Measurements from ENCODE around the gene RIC3.

Gene RIC3

DNA sequence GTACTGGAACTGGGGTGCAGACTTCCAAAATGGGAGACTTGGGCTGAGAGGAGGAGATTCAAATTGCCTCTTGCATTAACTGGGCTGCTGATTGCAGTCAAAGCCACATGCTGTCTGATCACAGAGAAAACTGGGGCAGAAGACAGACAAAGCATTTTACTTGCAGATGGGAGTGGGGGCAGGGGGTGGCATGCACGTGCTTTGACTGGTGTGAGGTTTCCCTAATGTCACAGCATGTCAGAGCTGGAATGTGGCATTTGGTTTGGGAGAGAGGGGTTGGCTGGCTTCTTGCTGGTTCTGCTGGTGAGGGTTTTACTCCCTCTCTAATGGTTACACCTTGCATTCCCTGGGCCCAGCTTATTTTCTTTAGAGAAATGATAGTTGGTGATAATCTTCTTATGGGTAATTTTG, 84.9 kb downstream of the RIC3 start:
- no peak for DNase-seq
- H3K36me3 ChIP-seq (replicated peaks), result no peaks in the 10 kb centered on the region
- no peak overlapping the region for H3K4me3 ChIP-seq (ENCODE audit: low read depth, low read length)
- H3K27me3 ChIP-seq (replicated peaks), result no peaks in the 10 kb centered on the region
- in situ Hi-C loops (cut with HindIII; ENCODE audit: low pct_ligation_motif_present, low sequenced_read_pairs), result no loop called here
- TF ChIP-seq, protein P1, sequence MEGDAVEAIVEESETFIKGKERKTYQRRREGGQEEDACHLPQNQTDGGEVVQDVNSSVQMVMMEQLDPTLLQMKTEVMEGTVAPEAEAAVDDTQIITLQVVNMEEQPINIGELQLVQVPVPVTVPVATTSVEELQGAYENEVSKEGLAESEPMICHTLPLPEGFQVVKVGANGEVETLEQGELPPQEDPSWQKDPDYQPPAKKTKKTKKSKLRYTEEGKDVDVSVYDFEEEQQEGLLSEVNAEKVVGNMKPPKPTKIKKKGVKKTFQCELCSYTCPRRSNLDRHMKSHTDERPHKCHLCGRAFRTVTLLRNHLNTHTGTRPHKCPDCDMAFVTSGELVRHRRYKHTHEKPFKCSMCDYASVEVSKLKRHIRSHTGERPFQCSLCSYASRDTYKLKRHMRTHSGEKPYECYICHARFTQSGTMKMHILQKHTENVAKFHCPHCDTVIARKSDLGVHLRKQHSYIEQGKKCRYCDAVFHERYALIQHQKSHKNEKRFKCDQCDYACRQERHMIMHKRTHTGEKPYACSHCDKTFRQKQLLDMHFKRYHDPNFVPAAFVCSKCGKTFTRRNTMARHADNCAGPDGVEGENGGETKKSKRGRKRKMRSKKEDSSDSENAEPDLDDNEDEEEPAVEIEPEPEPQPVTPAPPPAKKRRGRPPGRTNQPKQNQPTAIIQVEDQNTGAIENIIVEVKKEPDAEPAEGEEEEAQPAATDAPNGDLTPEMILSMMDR (IDR thresholded peaks at IDR 0.05; ENCODE audit: low read depth, low read length, missing control alignments), result no peak
- H3K27ac ChIP-seq, result no peak overlapping the region

DNA sequence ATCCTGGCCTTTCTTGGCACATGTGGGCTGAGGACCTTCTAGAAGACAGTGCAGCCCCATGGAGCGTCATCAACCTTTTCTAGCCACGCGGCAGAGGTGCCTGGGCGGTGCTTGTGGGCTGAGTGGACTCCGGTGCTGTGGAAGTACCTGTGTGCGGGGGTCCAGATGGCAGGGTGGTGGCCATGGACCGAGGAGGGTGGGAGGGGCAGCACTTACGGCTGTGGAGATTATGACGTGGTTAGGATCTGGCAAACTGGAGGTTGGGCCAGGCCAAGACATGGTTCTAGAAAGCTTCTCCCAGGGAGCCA, 85.8 kb downstream of the RIC3 start:
- no peaks in the 10 kb centered on the region for H3K27me3 ChIP-seq (replicated peaks)
- no peak overlapping the region for H3K27ac ChIP-seq
- TF ChIP-seq, protein P1 (IDR thresholded peaks at IDR 0.05; ENCODE audit: low read depth, low read length, missing control alignments), result no peak
- H3K4me3 ChIP-seq (ENCODE audit: low read depth, low read length), result no peak overlapping the region
- DNase-seq, result no peak
- in situ Hi-C loops (cut with HindIII; ENCODE audit: low pct_ligation_motif_present, low sequenced_read_pairs), result no loop called here
- no peaks in the 10 kb centered on the region for H3K36me3 ChIP-seq (replicated peaks)

GRCh38 chr11:8082391-8083087, 86.3 kb downstream of the RIC3 start:
- H3K27ac ChIP-seq, result no peak overlapping the region
- H3K27me3 ChIP-seq (replicated peaks), result no peaks in the 10 kb centered on the region
- H3K36me3 ChIP-seq (replicated peaks), result no peaks in the 10 kb centered on the region
- in situ Hi-C loops (cut with HindIII; ENCODE audit: low pct_ligation_motif_present, low sequenced_read_pairs), result no loop called here
- no peak overlapping the region for H3K4me3 ChIP-seq (ENCODE audit: low read depth, low read length)
- no peak for DNase-seq
- TF ChIP-seq, protein P1 (IDR thresholded peaks at IDR 0.05; ENCODE audit: low read depth, low read length, missing control alignments), result no peak

DNA sequence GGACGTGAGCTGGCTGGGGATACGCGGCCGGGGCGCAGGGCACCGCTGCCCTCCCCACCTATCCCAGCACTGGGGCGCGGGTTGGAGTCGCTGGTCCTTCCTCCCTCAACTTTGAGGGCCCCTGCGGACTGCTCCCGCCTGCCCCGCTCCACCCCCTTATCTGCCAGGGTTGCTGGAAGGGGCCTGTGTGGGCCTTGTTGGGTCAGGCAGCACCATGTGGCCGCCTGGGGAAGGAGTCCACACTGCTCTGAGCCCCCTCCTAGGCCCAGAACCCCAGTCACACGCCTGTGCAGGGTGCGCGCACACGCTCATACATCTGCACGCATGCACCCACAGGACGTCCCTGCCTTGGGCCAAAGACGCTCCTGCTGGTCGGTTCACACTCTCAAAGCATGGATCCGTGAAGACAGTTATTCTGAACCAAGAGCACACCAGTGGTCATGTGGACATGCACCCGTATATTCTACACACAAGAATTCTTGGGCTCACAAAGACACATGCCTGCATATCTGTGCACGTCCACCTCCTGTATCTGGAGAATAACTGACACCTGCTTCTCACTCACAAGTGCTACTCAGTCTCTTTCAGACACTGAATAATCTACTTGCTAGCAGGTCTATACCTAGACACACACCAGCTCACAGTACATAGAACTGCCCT, 87.1 kb downstream of the RIC3 start:
- H3K36me3 ChIP-seq (replicated peaks), result no peaks in the 10 kb centered on the region
- no peak overlapping the region for H3K27ac ChIP-seq
- H3K27me3 ChIP-seq (replicated peaks), result no peaks in the 10 kb centered on the region
- TF ChIP-seq, protein P1 (IDR thresholded peaks at IDR 0.05; ENCODE audit: low read depth, low read length, missing control alignments), result peak; percentile 1
- no peak for DNase-seq
- in situ Hi-C loops (cut with HindIII; ENCODE audit: low pct_ligation_motif_present, low sequenced_read_pairs), result no loop called here
- peak overlapping the region; percentile 60 for H3K4me3 ChIP-seq (ENCODE audit: low read depth, low read length)

GRCh38 chr11:8080674-8081590, 87.9 kb downstream of the RIC3 start, which contains the start of gene TUB:
Gene TUB, plus strand, starts transcription at chr11:8081211. Its CDS starts 300 bp downstream, at chr11:8081511.
- in situ Hi-C loops (cut with HindIII; ENCODE audit: low pct_ligation_motif_present, low sequenced_read_pairs), result no loop called here
- H3K4me3 ChIP-seq (ENCODE audit: low read depth, low read length), result peak within 1 kb of the TSS; percentile 60
- no peaks in the 10 kb centered on the region for H3K36me3 ChIP-seq (replicated peaks)
- H3K27ac ChIP-seq, result no peak within 1 kb of the TSS
- TF ChIP-seq, protein P1 (IDR thresholded peaks at IDR 0.05; ENCODE audit: low read depth, low read length, missing control alignments), result peak; percentile 3
- DNase-seq, result no peak
- H3K27me3 ChIP-seq (replicated peaks), result no peaks in the 10 kb centered on the region
